Upper lobe of left lung (tissue), 4 donors: ENCODE results near the gene NDUFB2.

Experiments
- CTCF ChIP-seq, 6 experiments: fragments of 450-650 bp in 4 of 6; fragments of 200-600 bp in 2 of 6; sonication (generic) in 2 of 6; IDR thresholded peaks; one replicate each; pipeline ENCODE4 v1.5.1; 2016 to 2019; ENCODE audit warnings: antibody characterized with exemption in 6 of 6
- POLR2AphosphoS5 ChIP-seq, 2 donors: sonication (generic); formaldehyde crosslinking; IDR thresholded peaks; one replicate each; pipeline ENCODE4 v1.5.1; 2017; ENCODE audit warnings: antibody characterized with exemption in 2 of 2

GRCh38 chr7:140649556-140650205 lies 46.8 kb upstream of the NDUFB2 start:
- TF ChIP-seq CTCF (IDR thresholded peaks at IDR 0.05) (no peak), POLR2AphosphoS5 (IDR thresholded peaks at IDR 0.05) (no peak)
